Tibial nerve (tissue), 4 donors: Measurements from ENCODE around the gene GALNT14.

Experiments used
- CTCF ChIP-seq, 5 experiments: fragments of 200-600 bp in 3 of 5; fragments of 450-650 bp in 2 of 5; sonication (generic) in 3 of 5; IDR thresholded peaks; one replicate each; pipeline ENCODE4 v1.5.1; 2016 to 2019; ENCODE audit warnings: antibody characterized with exemption in 5 of 5, mild to moderate bottlenecking in 3 of 5, moderate library complexity in 2 of 5
- EP300 ChIP-seq, 2 donors: sonication (generic); formaldehyde crosslinking; IDR thresholded peaks; one replicate each; pipeline ENCODE4 v1.6.1; 2017; ENCODE audit warnings: antibody characterized with exemption in 2 of 2, mild to moderate bottlenecking in 1 of 2
- POLR2A ChIP-seq, 2 donors: fragments of 450-650 bp; IDR thresholded peaks; one replicate each; pipeline ENCODE4 v1.6.1; 2017; ENCODE audit warnings: antibody characterized with exemption in 2 of 2, mild to moderate bottlenecking in 2 of 2, moderate library complexity in 2 of 2

GRCh38 chr2:31136732-31137131 lies 1.5 kb downstream of the GALNT14 start:
- TF ChIP-seq EP300 (IDR thresholded peaks at IDR 0.05) (no peak), CTCF (IDR thresholded peaks at IDR 0.05) (no peak), POLR2A (IDR thresholded peaks at IDR 0.05) (no peak)
